Osteocyte (in vitro differentiated cells): ENCODE results near the gene TTYH3. TPM values are rescaled to one million over a fixed set of nuclear protein-coding genes. Genes with fewer than 3 reads are reported as not detected.

Experiments used
- DNase-seq: peaks from one replicate; pipeline ENCODE4 v3.0.0; 2021; ENCODE audit warnings: mixed read lengths; ENCODE audit not compliant: unreplicated experiment; ENCODE audit errors: extremely low spot score
- H3K27ac Mint-ChIP-seq: one replicate; pipeline ENCODE4 v1.8.0; 2021; ENCODE audit warnings: mild to moderate bottlenecking, mixed read lengths; ENCODE audit not compliant: unreplicated experiment
- H3K27me3 Mint-ChIP-seq: one replicate; pipeline ENCODE4 v1.8.0; 2021; ENCODE audit warnings: mixed read lengths; ENCODE audit not compliant: unreplicated experiment
- H3K36me3 Mint-ChIP-seq: one replicate; pipeline ENCODE4 v1.8.0; 2021; ENCODE audit warnings: mixed read lengths; ENCODE audit not compliant: unreplicated experiment
- H3K4me1 Mint-ChIP-seq: one replicate; pipeline ENCODE4 v1.8.0; 2021; ENCODE audit warnings: mixed read lengths; ENCODE audit not compliant: unreplicated experiment
- H3K4me3 Mint-ChIP-seq: one replicate; pipeline ENCODE4 v1.8.0; 2021; ENCODE audit warnings: mild to moderate bottlenecking, moderate library complexity, mixed read lengths; ENCODE audit not compliant: unreplicated experiment
- H3K9me3 Mint-ChIP-seq: one replicate; pipeline ENCODE4 v1.8.0; 2021; ENCODE audit warnings: mixed read lengths; ENCODE audit not compliant: unreplicated experiment
- CTCF ChIP-seq: fragments of 200-600 bp; sonication (generic); IDR thresholded peaks from 2 replicates; pipeline ENCODE4 v1.5.0; 2021; ENCODE audit warnings: antibody characterized with exemption, mild to moderate bottlenecking, moderate library complexity
- total RNA-seq: library from RNA; stranded (reverse); gene quantifications from 2 replicates; pipeline ENCODE4 v1.2.1, GENCODE V29; 2021

Gene TTYH3
- total RNA-seq, 1 donor from 2014 or later: 376 TPM

- peaks cover 37% of the 10 kb centered on the region for H3K36me3 Mint-ChIP-seq
- H3K27me3 Mint-ChIP-seq: no peaks in the 10 kb centered on the region
- no peak overlapping the region for H3K27ac Mint-ChIP-seq
Measured at GRCh38 chr7:2592375-2592865, 39.4 kb upstream of the TTYH3 start.

GRCh38 chr7:2593036-2593727 lies 38.6 kb upstream of the TTYH3 start:
- no peak overlapping the region for H3K27ac Mint-ChIP-seq

More at GRCh38 chr7:2592375-2592865, 39.4 kb upstream of the TTYH3 start:
- no peaks in the 10 kb centered on the region for H3K9me3 Mint-ChIP-seq
- H3K4me1 Mint-ChIP-seq: no peaks in the 10 kb centered on the region
- H3K4me3 Mint-ChIP-seq: no peak overlapping the region
- TF ChIP-seq CTCF: no peak
- DNase-seq: no peak

GRCh38 chr7:2594599-2594998 lies 37.2 kb upstream of the TTYH3 start:
- Mint-ChIP-seq H3K9me3 (no peaks in the 10 kb centered on the region), H3K27ac (no peak overlapping the region), H3K4me3 (no peak overlapping the region), H3K4me1 (no peaks in the 10 kb centered on the region), H3K36me3 (peaks cover 42% of the 10 kb centered on the region), H3K27me3 (no peaks in the 10 kb centered on the region)
- no peak for DNase-seq
- TF ChIP-seq CTCF: no peak

More at GRCh38 chr7:2593036-2593727, 38.6 kb upstream of the TTYH3 start:
- Mint-ChIP-seq H3K27me3 (no peaks in the 10 kb centered on the region), H3K4me3 (no peak overlapping the region), H3K4me1 (no peaks in the 10 kb centered on the region), H3K36me3 (peaks cover 38% of the 10 kb centered on the region), H3K9me3 (no peaks in the 10 kb centered on the region)
- DNase-seq: no peak
- no peak for TF ChIP-seq CTCF

GRCh38 chr7:2595258-2595860 lies 36.4 kb upstream of the TTYH3 start:
- Mint-ChIP-seq H3K27ac (no peak overlapping the region), H3K36me3 (peaks cover 40% of the 10 kb centered on the region), H3K4me3 (no peak overlapping the region), H3K4me1 (no peaks in the 10 kb centered on the region), H3K27me3 (no peaks in the 10 kb centered on the region), H3K9me3 (no peaks in the 10 kb centered on the region)
- TF ChIP-seq CTCF: no peak
- no peak for DNase-seq
